Skin of body (tissue), 2 donors: ENCODE data around the gene EGLN2. TPM values are rescaled to one million over a fixed set of nuclear protein-coding genes. Genes with fewer than 3 reads are reported as not detected.
"Not testable (repeated sequence)": the region's sequence is repeated elsewhere in the genome, so short reads cannot be mapped to it uniquely, and the experiment has no call there.

Experiments
- DNase-seq: peaks from one replicate; lab custom pipeline; 2025; lab: John Stamatoyannopoulos, UW
- total RNA-seq: library from RNA; depleted of rRNA; stranded (reverse); fragments of >200 nt; gene quantifications from one replicate; pipeline ENCODE4 v1.2.3, GENCODE V29; 2014

Gene EGLN2
- total RNA-seq, 1 donor from 2014 or later: 27.4 TPM

DNA sequence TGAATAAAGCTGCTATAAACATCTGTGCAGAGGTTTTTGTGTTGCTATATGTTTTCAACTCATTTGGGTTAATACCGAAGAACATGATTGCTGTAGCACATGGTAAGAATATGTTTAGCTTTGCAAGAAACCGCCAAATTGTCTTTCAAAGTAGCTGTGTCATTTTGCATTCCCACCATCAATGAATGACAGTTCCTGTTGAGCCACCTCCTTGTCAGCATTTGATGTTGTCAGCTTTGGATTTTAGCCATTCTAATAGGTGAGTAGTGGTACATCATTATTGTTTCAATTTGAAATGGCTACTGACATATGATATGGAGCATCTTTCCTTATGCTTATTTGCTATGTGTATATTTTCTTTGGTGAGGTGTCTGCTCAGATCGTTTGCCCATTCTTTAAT is 43.0 kb downstream of the EGLN2 start:
- not testable (repeated sequence) for DNase-seq

DNA sequence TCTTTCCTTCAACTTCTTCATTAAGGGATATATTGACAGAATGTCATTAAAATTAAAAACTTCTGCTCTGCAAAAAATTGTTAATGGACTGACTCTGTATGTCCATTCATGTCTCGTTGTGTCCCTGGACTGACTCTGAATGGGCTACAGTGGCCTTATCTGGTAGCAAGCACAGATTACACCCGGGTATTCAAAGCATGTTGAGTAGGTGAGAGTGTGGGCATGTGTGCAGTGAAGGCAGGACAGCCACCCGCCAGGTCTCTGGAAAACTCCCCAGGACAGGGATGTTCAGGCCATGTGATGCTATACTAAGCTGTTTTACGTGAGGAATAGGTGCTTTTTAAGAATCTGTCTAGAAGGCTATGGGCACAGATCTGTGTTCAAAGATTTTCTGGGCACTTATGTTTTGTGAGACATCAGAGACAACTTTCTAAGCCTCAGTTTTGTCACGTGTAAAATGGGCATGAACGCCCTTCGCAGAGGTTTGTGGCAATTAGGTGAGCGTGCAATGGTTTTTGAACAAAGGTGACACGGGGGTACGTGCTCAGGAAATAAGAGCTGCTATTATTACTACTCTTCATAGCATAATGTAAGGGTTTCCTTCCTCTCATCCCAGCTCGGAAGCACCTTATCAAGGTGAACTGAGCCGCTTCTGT is 44.1 kb downstream of the EGLN2 start:
- DNase-seq: not testable (repeated sequence)

DNA sequence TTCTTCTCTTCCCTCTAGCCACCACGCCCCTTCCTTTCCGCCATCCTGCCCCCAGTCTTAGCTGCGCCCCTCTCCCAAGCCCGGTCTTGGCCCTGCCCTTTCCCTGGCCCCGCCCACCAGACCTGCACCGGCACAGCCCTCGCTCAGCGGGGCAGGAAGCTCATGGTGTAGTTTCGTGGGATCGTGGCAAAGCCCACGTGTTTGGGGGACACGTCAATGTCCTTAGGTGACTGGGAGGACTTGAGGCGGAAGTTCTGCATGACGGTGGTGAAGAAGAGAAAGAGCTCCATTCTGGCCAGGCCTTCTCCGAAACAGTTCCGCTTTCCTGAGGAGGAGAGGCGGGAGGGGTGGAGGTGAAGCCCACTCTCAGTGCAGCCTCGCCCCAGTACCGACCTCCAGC is 44.7 kb downstream of the EGLN2 start:
- not testable (repeated sequence) for DNase-seq

DNA sequence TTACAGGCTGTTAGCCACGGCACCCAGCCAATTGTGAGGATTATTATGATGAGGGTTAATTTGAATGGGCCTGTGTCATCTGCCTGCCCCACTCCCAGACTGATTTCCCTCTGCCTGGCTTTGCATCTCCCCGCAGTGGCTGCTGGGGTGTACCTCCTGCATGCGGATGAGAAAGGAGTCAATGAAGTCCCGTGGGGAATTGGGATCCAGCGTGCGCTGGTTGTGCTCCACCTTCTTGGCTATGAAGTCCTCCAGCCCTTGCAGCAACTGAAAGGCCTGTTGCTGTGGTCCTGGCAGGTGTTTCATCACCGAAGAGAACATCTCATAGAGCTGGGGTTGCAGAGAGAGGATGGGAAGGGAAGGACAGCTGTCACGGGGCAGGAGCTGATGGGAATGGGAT is 47.7 kb downstream of the EGLN2 start:
- DNase-seq: not testable (repeated sequence)

DNA sequence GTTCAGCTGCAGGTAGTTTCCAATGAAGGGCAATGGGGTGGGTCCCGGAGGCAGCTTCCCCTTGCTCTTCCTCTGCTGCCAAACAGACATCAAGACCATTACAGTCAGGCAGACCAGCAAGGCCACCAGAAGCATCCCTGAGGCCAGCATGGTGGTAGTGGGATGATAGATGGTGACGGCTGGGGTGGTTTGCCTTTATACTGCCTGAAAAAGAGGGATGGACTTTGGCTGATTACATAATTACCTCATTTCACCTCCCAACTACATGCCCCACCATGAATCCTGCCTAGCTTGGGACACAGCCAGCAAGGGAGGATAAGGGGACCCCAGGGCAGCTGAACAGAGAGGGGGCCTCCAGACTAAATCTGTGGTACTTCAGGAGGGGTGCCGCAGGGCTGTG is 51.3 kb downstream of the EGLN2 start, which contains the start of gene CYP2A6:
Gene CYP2A6, minus strand, starts transcription at position 171 of the 400 bp plus-strand sequence. Its CDS starts 21 bp downstream, at position 150.
- not testable (repeated sequence) for DNase-seq

DNA sequence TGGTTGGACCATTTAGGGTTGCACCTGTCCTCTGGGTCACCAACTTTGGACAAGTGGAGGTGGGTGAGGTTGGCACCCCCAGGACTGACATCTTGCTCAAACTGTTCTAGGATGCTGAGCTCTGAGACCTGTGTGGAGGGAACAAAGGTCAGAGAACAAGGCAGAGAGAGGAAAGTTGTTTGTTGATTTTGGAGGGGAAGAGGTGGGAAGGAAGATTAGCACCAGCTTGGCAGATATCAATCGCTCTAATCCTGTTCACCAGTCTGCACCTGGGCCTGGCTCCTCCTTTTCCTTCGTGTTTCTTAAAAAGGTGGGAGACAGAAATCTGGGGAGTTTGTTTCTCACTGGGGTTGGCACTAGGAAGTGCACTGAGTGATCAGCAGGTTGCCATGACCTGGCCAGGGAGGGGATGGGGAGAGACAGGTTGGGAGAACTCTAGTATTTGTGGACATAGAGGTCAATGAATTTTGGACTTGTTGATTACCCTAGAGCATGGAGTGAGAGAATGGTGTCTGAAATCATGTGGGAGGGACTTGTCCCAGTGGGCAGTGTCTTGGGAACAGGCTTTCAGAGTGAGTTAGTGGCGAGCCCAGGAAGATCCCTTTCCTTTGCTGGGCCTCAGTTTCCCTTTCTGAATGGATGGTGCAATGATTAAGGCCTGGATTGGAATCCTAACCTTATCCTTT is 53.6 kb downstream of the EGLN2 start:
- DNase-seq: not testable (repeated sequence)

Other genes starting within 250 kb of the EGLN2 start
- 12.3 TPM for gene SHKBP1, start 222.3 kb upstream of the EGLN2 start, total RNA-seq
- 72.0 TPM for gene LTBP4, start 197.8 kb upstream of the EGLN2 start, total RNA-seq
- 17.6 TPM for gene NUMBL, start 108.5 kb upstream of the EGLN2 start, total RNA-seq
- 18.6 TPM for gene COQ8B, start 82.3 kb upstream of the EGLN2 start, total RNA-seq
- gene ITPKC, start 82.1 kb upstream of the EGLN2 start, total RNA-seq: 29.8 TPM
- 1.3 TPM for gene ACTMAP, start 48.7 kb upstream of the EGLN2 start, total RNA-seq
- 36.6 TPM for gene SNRPA, start 48.0 kb upstream of the EGLN2 start, total RNA-seq
- 8.8 TPM for gene MIA, start 23.7 kb upstream of the EGLN2 start, total RNA-seq
- 5.3 TPM for gene RAB4B, start 20.9 kb upstream of the EGLN2 start, total RNA-seq
- not detected for gene CYP2A6, start 51.3 kb downstream of the EGLN2 start, total RNA-seq
- gene CYP2A7, start 83.0 kb downstream of the EGLN2 start, total RNA-seq: not detected
- 0.20 TPM for gene CYP2B6, start 192.1 kb downstream of the EGLN2 start, total RNA-seq